Measurements from ENCODE around the gene AZU1.

Gene AZU1

DNA sequence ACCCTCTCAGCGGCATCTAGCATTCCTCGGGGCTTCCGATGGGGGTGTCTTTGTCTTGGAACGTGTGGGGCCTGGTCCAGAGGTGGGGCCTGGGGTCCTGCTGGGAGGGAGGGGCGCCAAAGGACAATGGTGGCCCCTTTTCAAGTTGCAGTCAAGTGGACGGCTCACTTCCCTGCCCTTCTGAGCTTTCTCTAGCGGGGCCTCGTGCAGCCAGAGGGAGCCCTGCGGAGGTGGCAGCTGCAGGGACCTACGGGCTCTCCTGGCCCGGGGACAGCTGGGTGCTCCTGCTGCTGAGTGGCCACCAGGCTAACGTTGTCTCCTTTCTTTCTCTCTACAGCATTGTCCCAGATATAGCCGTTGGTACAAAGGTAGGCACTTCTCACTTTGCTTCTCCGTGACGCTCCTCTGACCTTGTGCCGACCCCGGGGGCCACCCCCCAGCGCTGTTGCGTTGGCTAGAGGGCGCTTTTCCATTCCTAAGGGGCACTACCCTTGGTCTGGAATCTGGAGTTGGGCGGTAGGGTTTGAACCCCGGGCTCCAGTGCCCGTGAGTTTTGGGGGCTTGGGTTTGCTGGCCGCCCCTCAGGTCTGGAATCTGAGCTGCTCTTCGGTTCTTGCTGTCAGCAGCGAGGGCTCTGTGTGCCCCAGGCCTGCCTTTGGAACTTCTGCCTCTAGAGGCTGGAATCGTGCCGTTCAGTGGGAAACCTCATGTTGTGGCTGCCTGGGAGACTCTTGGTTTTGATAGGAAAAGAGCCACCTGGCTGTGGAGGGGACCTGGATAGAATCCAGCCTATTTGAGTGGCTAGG lies 28.4 kb upstream of the AZU1 start:
- no peaks in the 10 kb centered on the region for H3K9me3 ChIP-seq (ENCODE audit: control insufficient read depth, insufficient read depth, low read depth, low read length)
- peak; percentile 54; the same call in 1 of the 2 replicates for TF ChIP-seq ZNF600 (tag by site-specific recombination; IDR thresholded peaks at IDR 0.05)
- no peak for TF ChIP-seq ZNF596 (tag by site-specific recombination; IDR thresholded peaks at IDR 0.05)
- TF ChIP-seq FEZF1 (tag by site-specific recombination; IDR thresholded peaks at IDR 0.05) = peak; percentile 78
- TF ChIP-seq BCL11B (tag by site-specific recombination; IDR thresholded peaks at IDR 0.05; ENCODE audit: low read depth) = no peak
- no peak for TF ChIP-seq ZNF121 (tag by site-specific recombination; IDR thresholded peaks at IDR 0.05)
- TF ChIP-seq ZBTB8A (tag by site-specific recombination; IDR thresholded peaks at IDR 0.05) = peak; percentile 43; the same call in 1 of the 2 replicates
- TF ChIP-seq ZNF23 (tag by site-specific recombination; IDR thresholded peaks at IDR 0.05; ENCODE audit: borderline replicate concordance) = no peak
- TF ChIP-seq ZNF561 (tag by site-specific recombination; IDR thresholded peaks at IDR 0.05; ENCODE audit: borderline replicate concordance) = peak; percentile 33; the same call in 1 of the 2 replicates
- peak; percentile 73 for TF ChIP-seq GLIS1 (tag by site-specific recombination; IDR thresholded peaks at IDR 0.05)
- TF ChIP-seq ZNF19 (tag by site-specific recombination; IDR thresholded peaks at IDR 0.05; ENCODE audit: low read depth) = no peak
- TF ChIP-seq MYNN (tag by site-specific recombination; IDR thresholded peaks at IDR 0.05; ENCODE audit: borderline replicate concordance) = no peak
- TF ChIP-seq ZSCAN16 (tag by site-specific recombination; IDR thresholded peaks at IDR 0.05) = no peak
- 0 out of 2 replicates have a peak, but pooled peaks have one; percentile 27 for TF ChIP-seq GLIS2 (tag by site-specific recombination; IDR thresholded peaks at IDR 0.05)
- TF ChIP-seq ZNF2 (tag by site-specific recombination; IDR thresholded peaks at IDR 0.05) = 0 out of 2 replicates have a peak, but pooled peaks have one; percentile 23
- TF ChIP-seq, protein P1, sequence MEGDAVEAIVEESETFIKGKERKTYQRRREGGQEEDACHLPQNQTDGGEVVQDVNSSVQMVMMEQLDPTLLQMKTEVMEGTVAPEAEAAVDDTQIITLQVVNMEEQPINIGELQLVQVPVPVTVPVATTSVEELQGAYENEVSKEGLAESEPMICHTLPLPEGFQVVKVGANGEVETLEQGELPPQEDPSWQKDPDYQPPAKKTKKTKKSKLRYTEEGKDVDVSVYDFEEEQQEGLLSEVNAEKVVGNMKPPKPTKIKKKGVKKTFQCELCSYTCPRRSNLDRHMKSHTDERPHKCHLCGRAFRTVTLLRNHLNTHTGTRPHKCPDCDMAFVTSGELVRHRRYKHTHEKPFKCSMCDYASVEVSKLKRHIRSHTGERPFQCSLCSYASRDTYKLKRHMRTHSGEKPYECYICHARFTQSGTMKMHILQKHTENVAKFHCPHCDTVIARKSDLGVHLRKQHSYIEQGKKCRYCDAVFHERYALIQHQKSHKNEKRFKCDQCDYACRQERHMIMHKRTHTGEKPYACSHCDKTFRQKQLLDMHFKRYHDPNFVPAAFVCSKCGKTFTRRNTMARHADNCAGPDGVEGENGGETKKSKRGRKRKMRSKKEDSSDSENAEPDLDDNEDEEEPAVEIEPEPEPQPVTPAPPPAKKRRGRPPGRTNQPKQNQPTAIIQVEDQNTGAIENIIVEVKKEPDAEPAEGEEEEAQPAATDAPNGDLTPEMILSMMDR (tag by site-specific recombination; IDR thresholded peaks at IDR 0.05) = peak; percentile 49; the same call in 1 of the 2 replicates
- TF ChIP-seq, protein P2, sequence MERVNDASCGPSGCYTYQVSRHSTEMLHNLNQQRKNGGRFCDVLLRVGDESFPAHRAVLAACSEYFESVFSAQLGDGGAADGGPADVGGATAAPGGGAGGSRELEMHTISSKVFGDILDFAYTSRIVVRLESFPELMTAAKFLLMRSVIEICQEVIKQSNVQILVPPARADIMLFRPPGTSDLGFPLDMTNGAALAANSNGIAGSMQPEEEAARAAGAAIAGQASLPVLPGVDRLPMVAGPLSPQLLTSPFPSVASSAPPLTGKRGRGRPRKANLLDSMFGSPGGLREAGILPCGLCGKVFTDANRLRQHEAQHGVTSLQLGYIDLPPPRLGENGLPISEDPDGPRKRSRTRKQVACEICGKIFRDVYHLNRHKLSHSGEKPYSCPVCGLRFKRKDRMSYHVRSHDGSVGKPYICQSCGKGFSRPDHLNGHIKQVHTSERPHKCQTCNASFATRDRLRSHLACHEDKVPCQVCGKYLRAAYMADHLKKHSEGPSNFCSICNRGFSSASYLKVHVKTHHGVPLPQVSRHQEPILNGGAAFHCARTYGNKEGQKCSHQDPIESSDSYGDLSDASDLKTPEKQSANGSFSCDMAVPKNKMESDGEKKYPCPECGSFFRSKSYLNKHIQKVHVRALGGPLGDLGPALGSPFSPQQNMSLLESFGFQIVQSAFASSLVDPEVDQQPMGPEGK (tag by site-specific recombination; IDR thresholded peaks at IDR 0.05) = peak; percentile 53
- TF ChIP-seq WT1 (tag by site-specific recombination; IDR thresholded peaks at IDR 0.05) = 0 out of 2 replicates have a peak, but pooled peaks have one; percentile 8
- no peak for TF ChIP-seq SETDB1 (IDR thresholded peaks at IDR 0.05; ENCODE audit: insufficient read length, low read length)
- TF ChIP-seq SP3 (tag by site-specific recombination; IDR thresholded peaks at IDR 0.05) = peak; percentile 26; the same call in 1 of the 2 replicates
- H3K27ac ChIP-seq (ENCODE audit: extremely low read depth, low read depth, low read length) = peak overlapping the region; percentile 97
- peaks cover 0 to 62% of the 10 kb centered on the region in 2 experiments; a peak in 2 of 3 replicates for H3K36me3 ChIP-seq (ENCODE audit: control insufficient read depth in 2 of 2, insufficient read depth in 1 of 2, low read length in 2 of 2)
- peak overlapping the region; percentile 87 for H3K4me3 ChIP-seq (ENCODE audit: low read depth, low read length)
- H3K4me1 ChIP-seq (ENCODE audit: control insufficient read depth, insufficient read depth, low read length) = peaks cover 25% of the 10 kb centered on the region
- ChIA-PET CTCF (interaction anchor here (0.6 to 1.7 kb wide), 2 partner anchors 9 to 28 kb away, joined by 5 to 7 read pairs; no protein-coding TSS in a partner anchor), POLR2A (interaction anchor here (0.6 to 1.3 kb wide), 4 partner anchors 11 to 229 kb away, joined by 3 to 4 read pairs (median 4); no protein-coding TSS in a partner anchor)

DNA sequence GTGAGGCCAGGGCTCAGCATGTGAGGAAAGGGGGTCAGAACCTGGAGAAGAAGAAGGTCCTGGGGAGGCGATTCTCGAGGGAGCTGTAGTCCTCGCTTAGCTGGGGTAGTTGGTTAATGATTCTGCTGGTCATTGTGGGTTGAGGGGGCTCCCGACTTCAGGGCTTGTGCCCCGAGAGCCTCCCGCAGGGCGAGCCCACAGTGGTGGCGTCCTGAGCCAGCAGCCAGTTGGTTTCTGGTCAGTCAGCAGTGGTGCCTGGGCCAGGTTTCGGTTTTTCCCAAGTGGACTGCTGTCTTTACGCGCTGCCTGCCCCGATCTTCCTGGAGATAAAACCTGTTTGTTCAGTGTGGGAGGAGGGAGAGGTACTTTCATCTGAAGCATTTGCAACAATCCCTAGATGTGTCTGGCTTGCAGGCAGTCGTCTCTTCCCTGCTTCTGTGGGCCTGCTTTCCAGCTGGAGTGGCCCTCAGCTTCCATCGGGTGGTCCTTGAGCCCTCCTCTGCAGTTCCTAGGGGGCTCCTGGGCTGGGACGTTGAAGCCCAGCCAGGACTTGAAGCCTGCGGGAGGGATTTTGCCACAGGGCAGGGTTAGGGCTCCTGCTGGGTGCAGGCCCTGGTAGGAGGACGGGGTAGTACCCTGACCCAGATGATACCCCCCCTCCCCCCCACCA lies 27.1 kb upstream of the AZU1 start:
- Histone ChIP-seq H3K36me3 (ENCODE audit: control insufficient read depth in 2 of 2, insufficient read depth in 1 of 2, low read length in 2 of 2) (peaks cover 0 to 74% of the 10 kb centered on the region in 2 experiments; a peak in 2 of 3 replicates), H3K4me1 (ENCODE audit: control insufficient read depth, insufficient read depth, low read length) (peaks cover 25% of the 10 kb centered on the region), H3K4me3 (ENCODE audit: low read depth, low read length) (peak overlapping the region; percentile 21), H3K27ac (ENCODE audit: extremely low read depth, low read depth, low read length) (peak overlapping the region; percentile 97), H3K9me3 (ENCODE audit: control insufficient read depth, insufficient read depth, low read depth, low read length) (no peaks in the 10 kb centered on the region)
- CTCF ChIA-PET = interaction anchor here (0.9 to 1.0 kb wide), 2 partner anchors 30 to 31 kb away, joined by 4 to 6 read pairs; no protein-coding TSS in a partner anchor
- POLR2A ChIA-PET = interaction anchor here (0.9 to 1.7 kb wide), 5 partner anchors 9 to 26 kb away, joined by 3 to 5 read pairs (median 4); no protein-coding TSS in a partner anchor
- TF ChIP-seq, protein P3, sequence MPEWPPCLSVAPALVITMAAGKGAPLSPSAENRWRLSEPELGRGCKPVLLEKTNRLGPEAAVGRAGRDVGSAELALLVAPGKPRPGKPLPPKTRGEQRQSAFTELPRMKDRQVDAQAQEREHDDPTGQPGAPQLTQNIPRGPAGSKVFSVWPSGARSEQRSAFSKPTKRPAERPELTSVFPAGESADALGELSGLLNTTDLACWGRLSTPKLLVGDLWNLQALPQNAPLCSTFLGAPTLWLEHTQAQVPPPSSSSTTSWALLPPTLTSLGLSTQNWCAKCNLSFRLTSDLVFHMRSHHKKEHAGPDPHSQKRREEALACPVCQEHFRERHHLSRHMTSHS (tag by site-specific recombination; IDR thresholded peaks at IDR 0.05) = no peak
- TF ChIP-seq, protein P4, sequence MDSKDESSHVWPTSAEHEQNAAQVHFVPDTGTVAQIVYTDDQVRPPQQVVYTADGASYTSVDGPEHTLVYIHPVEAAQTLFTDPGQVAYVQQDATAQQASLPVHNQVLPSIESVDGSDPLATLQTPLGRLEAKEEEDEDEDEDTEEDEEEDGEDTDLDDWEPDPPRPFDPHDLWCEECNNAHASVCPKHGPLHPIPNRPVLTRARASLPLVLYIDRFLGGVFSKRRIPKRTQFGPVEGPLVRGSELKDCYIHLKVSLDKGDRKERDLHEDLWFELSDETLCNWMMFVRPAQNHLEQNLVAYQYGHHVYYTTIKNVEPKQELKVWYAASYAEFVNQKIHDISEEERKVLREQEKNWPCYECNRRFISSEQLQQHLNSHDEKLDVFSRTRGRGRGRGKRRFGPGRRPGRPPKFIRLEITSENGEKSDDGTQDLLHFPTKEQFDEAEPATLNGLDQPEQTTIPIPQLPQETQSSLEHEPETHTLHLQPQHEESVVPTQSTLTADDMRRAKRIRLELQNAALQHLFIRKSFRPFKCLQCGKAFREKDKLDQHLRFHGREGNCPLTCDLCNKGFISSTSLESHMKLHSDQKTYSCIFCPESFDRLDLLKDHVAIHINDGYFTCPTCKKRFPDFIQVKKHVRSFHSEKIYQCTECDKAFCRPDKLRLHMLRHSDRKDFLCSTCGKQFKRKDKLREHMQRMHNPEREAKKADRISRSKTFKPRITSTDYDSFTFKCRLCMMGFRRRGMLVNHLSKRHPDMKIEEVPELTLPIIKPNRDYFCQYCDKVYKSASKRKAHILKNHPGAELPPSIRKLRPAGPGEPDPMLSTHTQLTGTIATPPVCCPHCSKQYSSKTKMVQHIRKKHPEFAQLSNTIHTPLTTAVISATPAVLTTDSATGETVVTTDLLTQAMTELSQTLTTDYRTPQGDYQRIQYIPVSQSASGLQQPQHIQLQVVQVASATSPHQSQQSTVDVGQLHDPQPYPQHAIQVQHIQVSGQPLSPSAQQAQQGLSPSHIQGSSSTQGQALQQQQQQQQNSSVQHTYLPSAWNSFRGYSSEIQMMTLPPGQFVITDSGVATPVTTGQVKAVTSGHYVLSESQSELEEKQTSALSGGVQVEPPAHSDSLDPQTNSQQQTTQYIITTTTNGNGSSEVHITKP (tag by site-specific recombination; IDR thresholded peaks at IDR 0.05) = peak; percentile 66
- TF ChIP-seq ZNF561 (tag by site-specific recombination; IDR thresholded peaks at IDR 0.05; ENCODE audit: borderline replicate concordance) (no peak), GLIS2 (tag by site-specific recombination; IDR thresholded peaks at IDR 0.05) (no peak), ZNF391 (tag by site-specific recombination; IDR thresholded peaks at IDR 0.05; ENCODE audit: borderline replicate concordance, low read depth) (no peak)

All from HEK293 (cell line).